ENCODE data around the gene TBC1D22A.

TBC1D22A gene

DNA sequence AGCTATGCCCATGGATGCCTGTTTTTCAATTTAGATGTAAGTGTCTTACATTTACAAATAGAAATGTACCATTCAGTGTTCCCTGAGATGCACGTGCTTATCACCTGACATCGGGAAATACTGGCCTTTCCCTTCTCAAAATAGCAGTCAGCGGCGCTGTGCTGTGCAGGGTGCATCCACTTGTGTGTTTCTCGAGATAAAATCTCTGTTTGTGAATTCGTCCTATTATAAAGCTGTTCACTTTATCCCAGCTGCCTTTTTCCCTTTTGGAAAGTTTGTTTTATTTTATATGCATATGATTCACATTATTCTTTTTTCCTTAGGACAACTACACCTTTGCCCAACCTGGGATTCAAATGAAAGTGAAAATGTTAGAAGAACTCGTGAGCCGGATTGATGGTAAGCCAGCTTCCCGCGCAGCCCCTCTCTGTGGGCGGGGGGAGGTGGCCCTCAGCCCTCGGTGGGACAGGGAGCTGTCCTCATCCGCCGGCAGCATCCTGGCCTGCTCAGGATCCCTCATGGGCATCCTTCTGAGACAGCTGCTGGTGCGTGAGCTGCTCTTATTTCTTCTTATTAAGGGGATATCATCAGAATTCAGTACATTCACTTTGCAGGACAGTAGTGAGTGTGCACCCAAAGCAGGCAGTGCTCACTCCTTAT, 235.0 kb downstream of the TBC1D22A start:
- TF ChIP-seq, protein P1, sequence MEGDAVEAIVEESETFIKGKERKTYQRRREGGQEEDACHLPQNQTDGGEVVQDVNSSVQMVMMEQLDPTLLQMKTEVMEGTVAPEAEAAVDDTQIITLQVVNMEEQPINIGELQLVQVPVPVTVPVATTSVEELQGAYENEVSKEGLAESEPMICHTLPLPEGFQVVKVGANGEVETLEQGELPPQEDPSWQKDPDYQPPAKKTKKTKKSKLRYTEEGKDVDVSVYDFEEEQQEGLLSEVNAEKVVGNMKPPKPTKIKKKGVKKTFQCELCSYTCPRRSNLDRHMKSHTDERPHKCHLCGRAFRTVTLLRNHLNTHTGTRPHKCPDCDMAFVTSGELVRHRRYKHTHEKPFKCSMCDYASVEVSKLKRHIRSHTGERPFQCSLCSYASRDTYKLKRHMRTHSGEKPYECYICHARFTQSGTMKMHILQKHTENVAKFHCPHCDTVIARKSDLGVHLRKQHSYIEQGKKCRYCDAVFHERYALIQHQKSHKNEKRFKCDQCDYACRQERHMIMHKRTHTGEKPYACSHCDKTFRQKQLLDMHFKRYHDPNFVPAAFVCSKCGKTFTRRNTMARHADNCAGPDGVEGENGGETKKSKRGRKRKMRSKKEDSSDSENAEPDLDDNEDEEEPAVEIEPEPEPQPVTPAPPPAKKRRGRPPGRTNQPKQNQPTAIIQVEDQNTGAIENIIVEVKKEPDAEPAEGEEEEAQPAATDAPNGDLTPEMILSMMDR (IDR thresholded peaks at IDR 0.05; ENCODE audit: insufficient read depth, low read depth, low read length, missing control alignments): no peak
- no peak for DNase-seq (ENCODE audit: low read depth)
- no peak overlapping the region for H3K4me3 ChIP-seq (ENCODE audit: low read length)

DNA sequence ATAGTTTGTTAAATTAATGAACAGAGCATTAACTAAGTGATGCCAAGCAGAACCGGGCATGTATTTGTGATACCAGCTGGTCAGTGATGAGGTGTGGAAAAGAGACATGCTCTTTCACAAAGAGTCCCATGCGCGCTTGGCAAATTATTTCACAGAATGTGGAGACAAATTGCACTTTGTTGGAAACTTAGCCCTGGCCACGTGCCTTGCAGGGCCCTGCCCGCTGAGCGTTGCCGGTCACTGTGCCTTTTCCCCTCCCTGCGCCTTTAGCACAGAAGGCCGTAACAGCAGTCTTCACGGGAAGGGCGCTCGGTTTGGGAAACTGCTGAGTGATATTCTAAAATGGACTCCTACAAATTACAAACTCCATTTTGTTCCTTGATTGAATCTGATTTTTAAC, 235.9 kb downstream of the TBC1D22A start:
- H3K4me3 ChIP-seq (ENCODE audit: low read length): no peak overlapping the region
- TF ChIP-seq, protein P1 (IDR thresholded peaks at IDR 0.05; ENCODE audit: insufficient read depth, low read depth, low read length, missing control alignments): no peak
- DNase-seq (ENCODE audit: low read depth): no peak

DNA sequence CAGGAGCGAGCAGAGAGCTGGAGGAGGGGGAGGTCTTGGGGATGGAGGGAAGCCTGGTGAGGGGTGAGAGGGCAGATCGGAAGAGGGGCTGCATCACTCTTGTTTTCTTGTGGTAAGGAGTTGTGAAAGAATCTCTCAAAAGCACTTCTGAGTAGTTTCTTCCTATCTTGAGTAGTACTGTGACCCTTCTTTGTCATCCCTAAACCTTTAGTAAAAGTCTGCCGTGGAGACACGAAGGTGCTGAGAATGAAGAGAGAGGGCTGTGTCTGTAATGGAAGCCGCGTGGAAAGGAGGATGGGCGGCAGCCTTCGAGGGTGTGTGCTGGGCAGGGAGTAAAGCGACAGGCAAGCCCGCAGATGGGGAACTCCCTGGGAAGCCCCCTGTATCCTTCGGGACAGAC, 237.8 kb downstream of the TBC1D22A start:
- no peak overlapping the region for H3K4me3 ChIP-seq (ENCODE audit: low read length)
- TF ChIP-seq, protein P1 (IDR thresholded peaks at IDR 0.05; ENCODE audit: insufficient read depth, low read depth, low read length, missing control alignments): no peak
- no peak for DNase-seq (ENCODE audit: low read depth)

DNA sequence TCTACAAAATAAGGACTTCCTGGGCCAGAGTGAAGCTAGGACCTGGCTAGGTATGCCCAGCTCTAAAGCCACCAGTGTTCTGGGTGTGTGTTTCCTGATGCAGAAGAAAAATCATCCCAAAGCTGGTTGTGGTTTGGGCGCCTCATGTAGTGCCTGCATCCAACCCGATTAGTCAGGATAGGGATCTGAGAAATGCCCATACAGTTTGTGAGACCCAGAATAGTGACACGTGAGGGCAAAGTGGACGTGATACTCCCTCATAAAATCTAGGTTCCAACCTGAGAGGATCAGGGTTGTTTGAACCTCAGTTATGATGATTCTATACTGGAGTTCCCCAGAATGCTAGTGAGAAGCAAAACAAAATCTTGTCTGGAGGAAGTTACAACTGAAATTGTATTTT, 238.4 kb downstream of the TBC1D22A start:
- TF ChIP-seq, protein P1 (IDR thresholded peaks at IDR 0.05; ENCODE audit: insufficient read depth, low read depth, low read length, missing control alignments): no peak
- DNase-seq (ENCODE audit: low read depth): no peak
- H3K4me3 ChIP-seq (ENCODE audit: low read length): no peak overlapping the region

DNA sequence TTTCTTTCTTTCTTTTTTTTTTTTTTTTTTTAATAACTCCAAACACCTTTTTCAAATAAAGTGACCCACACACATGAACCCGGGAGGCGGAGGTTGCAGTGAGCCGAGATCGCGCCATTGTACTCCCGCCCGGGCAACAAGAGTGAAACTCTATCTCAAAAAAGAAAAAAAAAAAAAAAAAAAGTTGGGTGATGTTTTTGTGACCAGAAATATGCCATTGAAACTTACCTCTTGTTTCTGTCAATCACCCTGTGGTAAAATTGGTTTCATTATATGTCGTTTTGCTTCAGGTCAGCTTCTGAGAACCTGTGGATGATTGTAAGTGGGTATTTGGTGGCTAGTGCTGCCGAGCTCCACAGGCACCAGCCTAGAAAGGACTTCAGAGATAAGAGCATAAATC, 238.8 kb downstream of the TBC1D22A start:
- no peak for DNase-seq (ENCODE audit: low read depth)

DNA sequence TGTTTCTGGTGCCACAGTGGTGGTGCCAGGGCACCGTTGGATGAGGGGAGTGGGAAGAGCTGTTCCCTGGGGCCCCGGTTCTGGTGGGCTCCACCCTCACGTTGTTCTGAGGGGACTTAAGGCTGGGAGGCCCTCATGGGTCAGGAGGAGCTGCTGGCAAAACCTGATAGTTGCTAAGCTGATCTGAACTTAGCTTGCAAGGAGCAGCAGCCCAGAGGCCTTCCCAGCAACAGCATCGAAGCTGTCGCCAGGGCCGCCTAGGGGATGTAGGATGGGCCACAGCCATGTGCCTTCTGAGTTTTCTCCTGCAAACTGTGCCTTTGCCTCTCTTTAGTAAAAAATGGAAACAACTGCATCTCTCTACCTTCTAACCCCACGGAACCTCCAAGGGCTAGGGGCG, 240.2 kb downstream of the TBC1D22A start:
- DNase-seq (ENCODE audit: low read depth): no peak
- TF ChIP-seq, protein P1 (IDR thresholded peaks at IDR 0.05; ENCODE audit: insufficient read depth, low read depth, low read length, missing control alignments): no peak
- H3K4me3 ChIP-seq (ENCODE audit: low read length): no peak overlapping the region

More for the DNA sequence above, 238.8 kb downstream of the TBC1D22A start:
- H3K4me3 ChIP-seq (ENCODE audit: low read length): no peak overlapping the region
- TF ChIP-seq, protein P1 (IDR thresholded peaks at IDR 0.05; ENCODE audit: insufficient read depth, low read depth, low read length, missing control alignments): no peak

Data from epithelial cell of esophagus (primary cell).